GM12891 (cell line): Measurements from ENCODE around the gene POFUT2.

Experiments
- POLR2A ChIP-seq: IDR thresholded peaks from 2 replicates; pipeline ENCODE4 v1.6.1; 2011; ENCODE audit warnings: low read depth, low read length, control low read depth
- POLR2AphosphoS5 ChIP-seq: IDR thresholded peaks from 2 replicates; pipeline ENCODE4 v1.6.1; 2011; ENCODE audit warnings: low read depth, low read length, control low read depth
- POU2F2 ChIP-seq: IDR thresholded peaks from 2 replicates; pipeline ENCODE4 v1.6.1; 2011; ENCODE audit warnings: low read depth, mild to moderate bottlenecking, control low read depth, low read length, moderate library complexity
- SPI1 ChIP-seq: IDR thresholded peaks from 2 replicates; pipeline ENCODE4 v1.6.1; 2011; ENCODE audit warnings: low read depth, low read length, control low read depth
- TAF1 ChIP-seq: IDR thresholded peaks from 2 replicates; pipeline ENCODE4 v1.6.1; 2011; ENCODE audit warnings: low read depth, low read length, control low read depth

- no peak for TF ChIP-seq POLR2A
- TF ChIP-seq POLR2AphosphoS5 = no peak
- no peak for TF ChIP-seq POU2F2
- TF ChIP-seq TAF1 = no peak
- TF ChIP-seq SPI1 = no peak
These were observed 44.7 kb upstream of the POFUT2 start for GRCh38 chr21:45332415-45332814.
